ENCODE measurements around the gene EIF4G3. TPM values are rescaled to one million over a fixed set of nuclear protein-coding genes. Genes with fewer than 3 reads are reported as not detected.
"Not testable (repeated sequence)": the region's sequence is repeated elsewhere in the genome, so short reads cannot be mapped to it uniquely, and the experiment has no call there.

EIF4G3 gene
- total and polyA plus RNA-seq, 2 donors (not counting 1 experiment from before 2014, with no cell fraction given) = 53.5 to 67.0 TPM

- no peaks in the 10 kb centered on the region for H3K27me3 ChIP-seq (ENCODE audit: control insufficient read depth, insufficient read depth, low read length)
- no peak overlapping the region for H3K9ac ChIP-seq (ENCODE audit: insufficient read depth, low read length)
- DNase-seq (ENCODE audit: low read depth in 2 of 2) = no peak
- TF ChIP-seq CTCF (conservative IDR thresholded peaks at IDR 0.05 in 1 of 2, IDR thresholded peaks at IDR 0.05 in 1 of 2; ENCODE audit: low read depth in 1 of 2, low read length in 2 of 2) (no peak), EZH2 (IDR thresholded peaks at IDR 0.05; ENCODE audit: low read length, missing control alignments) (no peak)
- H3K27ac ChIP-seq (ENCODE audit: insufficient read depth, low read length) = no peak overlapping the region
- H4K20me1 ChIP-seq (ENCODE audit: control insufficient read depth, extremely low read depth, insufficient read depth, low read length) = no peaks in the 10 kb centered on the region
- H3K4me3 ChIP-seq (replicated peaks in 1 of 4; ENCODE audit: control extremely low read depth in 1 of 4, insufficient read depth in 1 of 4, low read depth in 3 of 4, low read length in 4 of 4) = no peak overlapping the region
- H3K9me3 ChIP-seq (ENCODE audit: control insufficient read depth, insufficient read depth, low read depth, low read length) = no peaks in the 10 kb centered on the region
- H3K4me2 ChIP-seq (ENCODE audit: extremely low read depth, insufficient read depth, low read length) = no peak overlapping the region
- no peak overlapping the region for H2AFZ ChIP-seq (ENCODE audit: low read length)
- peaks cover 3% of the 10 kb centered on the region for H3K4me1 ChIP-seq (ENCODE audit: control insufficient read depth, extremely low read depth, insufficient read depth, low read length)
- no peaks in the 10 kb centered on the region for H3K79me2 ChIP-seq (ENCODE audit: control insufficient read depth, insufficient read depth, low read length)
- no peaks in the 10 kb centered on the region for H3K36me3 ChIP-seq (ENCODE audit: control insufficient read depth, insufficient read depth, low read length)
Observed at GRCh38 chr1:21192284-21192683, 15.6 kb upstream of the EIF4G3 start.

GRCh38 chr1:21190771-21191170 is 14.1 kb upstream of the EIF4G3 start:
- not testable (repeated sequence) for H2AFZ ChIP-seq (ENCODE audit: low read length); H3K4me3 ChIP-seq (replicated peaks in 1 of 4; ENCODE audit: control extremely low read depth in 1 of 4, insufficient read depth in 1 of 4, low read depth in 3 of 4, low read length in 4 of 4); H3K79me2 ChIP-seq (ENCODE audit: control insufficient read depth, insufficient read depth, low read length); H3K36me3 ChIP-seq (ENCODE audit: control insufficient read depth, insufficient read depth, low read length); H3K27me3 ChIP-seq (ENCODE audit: control insufficient read depth, insufficient read depth, low read length); H3K4me1 ChIP-seq (ENCODE audit: control insufficient read depth, extremely low read depth, insufficient read depth, low read length); H3K9ac ChIP-seq (ENCODE audit: insufficient read depth, low read length); H3K27ac ChIP-seq (ENCODE audit: insufficient read depth, low read length); H3K9me3 ChIP-seq (ENCODE audit: control insufficient read depth, insufficient read depth, low read depth, low read length); H4K20me1 ChIP-seq (ENCODE audit: control insufficient read depth, extremely low read depth, insufficient read depth, low read length); H3K4me2 ChIP-seq (ENCODE audit: extremely low read depth, insufficient read depth, low read length); DNase-seq (ENCODE audit: low read depth in 2 of 2)

- no peak overlapping the region for H3K9ac ChIP-seq (ENCODE audit: insufficient read depth, low read length)
- no peak overlapping the region for H3K4me3 ChIP-seq (replicated peaks in 1 of 4; ENCODE audit: control extremely low read depth in 1 of 4, insufficient read depth in 1 of 4, low read depth in 3 of 4, low read length in 4 of 4)
- H3K79me2 ChIP-seq (ENCODE audit: control insufficient read depth, insufficient read depth, low read length) = no peaks in the 10 kb centered on the region
- no peaks in the 10 kb centered on the region for H3K9me3 ChIP-seq (ENCODE audit: control insufficient read depth, insufficient read depth, low read depth, low read length)
- no peaks in the 10 kb centered on the region for H3K36me3 ChIP-seq (ENCODE audit: control insufficient read depth, insufficient read depth, low read length)
- TF ChIP-seq CTCF (conservative IDR thresholded peaks at IDR 0.05 in 1 of 2, IDR thresholded peaks at IDR 0.05 in 1 of 2; ENCODE audit: low read depth in 1 of 2, low read length in 2 of 2) (no peak), EZH2 (IDR thresholded peaks at IDR 0.05; ENCODE audit: low read length, missing control alignments) (no peak)
- H3K27me3 ChIP-seq (ENCODE audit: control insufficient read depth, insufficient read depth, low read length) = no peaks in the 10 kb centered on the region
- no peaks in the 10 kb centered on the region for H4K20me1 ChIP-seq (ENCODE audit: control insufficient read depth, extremely low read depth, insufficient read depth, low read length)
- H3K27ac ChIP-seq (ENCODE audit: insufficient read depth, low read length) = no peak overlapping the region
- peaks cover 2% of the 10 kb centered on the region for H3K4me1 ChIP-seq (ENCODE audit: control insufficient read depth, extremely low read depth, insufficient read depth, low read length)
- no peak for DNase-seq (ENCODE audit: low read depth in 2 of 2)
- H2AFZ ChIP-seq (ENCODE audit: low read length) = no peak overlapping the region
- no peak overlapping the region for H3K4me2 ChIP-seq (ENCODE audit: extremely low read depth, insufficient read depth, low read length)
Observed at GRCh38 chr1:21189906-21190500, 13.3 kb upstream of the EIF4G3 start.
